ENCODE results near the gene UNC5A. TPM values are rescaled to one million over a fixed set of nuclear protein-coding genes. Genes with fewer than 3 reads are reported as not detected.

UNC5A gene
- not detected for total RNA-seq (ENCODE audit: unreplicated experiment)
- long read RNA-seq: 0 reads

GRCh38 chr5:176810081-176810597 lies at the start of gene UNC5A:
TSS of gene UNC5A (plus strand) at chr5:176810559. CDS start at chr5:176810751, 192 bp downstream.
- Mint-ChIP-seq H3K9me3 (ENCODE audit: unreplicated experiment) (no peaks in the 10 kb centered on the region), H3K4me3 (ENCODE audit: unreplicated experiment) (peak within 1 kb of the TSS; percentile 79), H3K27ac (ENCODE audit: unreplicated experiment) (no peak within 1 kb of the TSS), H3K4me1 (ENCODE audit: unreplicated experiment) (peaks cover 11% of the 10 kb centered on the region), H3K27me3 (ENCODE audit: unreplicated experiment) (peaks cover 20% of the 10 kb centered on the region), H3K36me3 (ENCODE audit: low read depth, unreplicated experiment) (no peaks in the 10 kb centered on the region)
- no peak for TF ChIP-seq CTCF (IDR thresholded peaks at IDR 0.05; ENCODE audit: unreplicated experiment)
- peak; percentile 80 for DNase-seq (ENCODE audit: low spot score)

DNA sequence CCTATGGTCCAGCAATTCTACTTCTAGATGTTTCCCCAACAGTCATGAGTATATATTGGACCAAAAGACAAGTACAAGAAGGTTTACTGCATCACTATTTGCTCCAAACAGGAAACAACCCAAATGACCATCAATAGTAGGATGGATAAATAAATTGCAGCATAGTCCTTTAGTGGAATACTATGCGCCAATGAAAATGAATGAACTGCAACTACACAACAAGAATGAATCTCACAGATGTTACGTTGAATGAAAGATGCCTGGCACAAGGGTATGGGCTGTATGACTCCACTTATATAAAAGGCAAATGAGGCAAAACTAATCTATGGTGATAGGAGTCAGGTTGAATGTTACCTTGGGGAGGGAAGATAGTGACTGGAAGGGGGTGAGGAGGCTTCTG lies 48.6 kb upstream of the UNC5A start:
- Mint-ChIP-seq H3K4me1 (ENCODE audit: unreplicated experiment) (no peaks in the 10 kb centered on the region), H3K4me3 (ENCODE audit: unreplicated experiment) (no peak overlapping the region), H3K27ac (ENCODE audit: unreplicated experiment) (no peak overlapping the region), H3K9me3 (ENCODE audit: unreplicated experiment) (no peaks in the 10 kb centered on the region), H3K36me3 (ENCODE audit: low read depth, unreplicated experiment) (no peaks in the 10 kb centered on the region), H3K27me3 (ENCODE audit: unreplicated experiment) (no peaks in the 10 kb centered on the region)
- DNase-seq (ENCODE audit: low spot score): no peak
- no peak for TF ChIP-seq CTCF (IDR thresholded peaks at IDR 0.05; ENCODE audit: unreplicated experiment)

- Mint-ChIP-seq H3K27ac (ENCODE audit: unreplicated experiment) (no peak overlapping the region), H3K4me3 (ENCODE audit: unreplicated experiment) (no peak overlapping the region), H3K9me3 (ENCODE audit: unreplicated experiment) (no peaks in the 10 kb centered on the region), H3K4me1 (ENCODE audit: unreplicated experiment) (no peaks in the 10 kb centered on the region), H3K27me3 (ENCODE audit: unreplicated experiment) (no peaks in the 10 kb centered on the region), H3K36me3 (ENCODE audit: low read depth, unreplicated experiment) (no peaks in the 10 kb centered on the region)
- no peak for TF ChIP-seq CTCF (IDR thresholded peaks at IDR 0.05; ENCODE audit: unreplicated experiment)
- no peak for DNase-seq (ENCODE audit: low spot score)
These were observed 47.9 kb upstream of the UNC5A start for GRCh38 chr5:176762489-176762888.

DNA sequence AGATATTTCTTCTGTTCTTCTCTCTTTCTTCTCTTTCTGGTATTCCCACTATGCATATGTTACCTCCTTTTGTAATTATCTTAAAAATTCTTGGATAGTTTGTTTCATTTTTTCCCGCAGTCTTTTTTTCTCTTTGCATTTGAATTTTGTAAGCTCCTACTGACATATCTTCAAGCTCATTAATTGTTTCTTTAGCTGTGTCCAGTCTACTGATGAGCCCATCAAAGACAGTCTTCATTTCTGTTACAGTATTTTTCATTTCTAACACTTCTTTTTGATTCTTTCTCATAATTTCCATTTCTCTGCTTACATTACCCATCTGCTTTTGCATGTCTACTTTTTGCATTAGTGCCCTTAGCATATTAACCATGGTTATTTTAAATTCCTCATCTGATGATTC lies 44.7 kb upstream of the UNC5A start:
- Mint-ChIP-seq H3K4me1 (ENCODE audit: unreplicated experiment) (no peaks in the 10 kb centered on the region), H3K27me3 (ENCODE audit: unreplicated experiment) (no peaks in the 10 kb centered on the region), H3K36me3 (ENCODE audit: low read depth, unreplicated experiment) (no peaks in the 10 kb centered on the region), H3K4me3 (ENCODE audit: unreplicated experiment) (no peak overlapping the region), H3K9me3 (ENCODE audit: unreplicated experiment) (no peaks in the 10 kb centered on the region), H3K27ac (ENCODE audit: unreplicated experiment) (no peak overlapping the region)
- no peak for DNase-seq (ENCODE audit: low spot score)
- no peak for TF ChIP-seq CTCF (IDR thresholded peaks at IDR 0.05; ENCODE audit: unreplicated experiment)

DNA sequence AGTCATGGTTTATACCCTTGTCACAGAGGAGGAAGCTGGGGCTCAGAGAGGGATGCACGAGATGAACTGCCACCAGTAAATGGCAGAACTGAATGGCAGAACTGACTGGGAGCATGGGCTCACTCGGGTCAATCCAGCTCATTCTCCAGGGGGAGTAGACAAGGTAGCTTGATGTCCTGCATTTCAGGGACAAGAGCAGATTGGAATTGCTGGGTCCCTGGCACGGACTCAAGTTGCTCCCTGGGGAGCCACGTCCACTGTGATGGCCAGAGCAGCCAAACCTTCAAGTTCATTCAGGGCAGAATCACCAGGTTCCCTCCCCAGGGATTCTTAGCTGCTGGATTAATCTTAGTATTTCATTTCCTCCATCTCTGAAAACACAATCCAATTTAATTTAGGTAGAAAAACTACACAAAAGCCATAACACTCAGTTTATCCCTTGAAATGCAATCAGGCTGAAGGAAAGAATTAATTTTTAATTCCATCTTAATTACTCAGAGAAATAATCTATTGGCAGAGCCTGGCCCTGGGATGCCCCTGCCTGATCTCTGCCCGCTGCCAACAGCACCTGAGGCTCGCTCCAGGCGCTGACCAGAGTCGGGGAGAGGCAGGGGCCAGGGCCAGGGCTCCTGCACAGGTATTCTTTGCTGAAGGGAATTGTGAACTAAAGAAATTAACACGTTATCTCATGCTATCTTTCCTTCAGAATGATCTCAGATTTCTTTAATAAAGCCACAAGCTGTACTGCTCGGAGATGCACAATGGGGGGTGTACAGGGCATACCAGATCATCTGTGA lies 42.0 kb upstream of the UNC5A start:
- no peaks in the 10 kb centered on the region for H3K9me3 Mint-ChIP-seq (ENCODE audit: unreplicated experiment)
- H3K4me3 Mint-ChIP-seq (ENCODE audit: unreplicated experiment): no peak overlapping the region
- H3K36me3 Mint-ChIP-seq (ENCODE audit: low read depth, unreplicated experiment): no peaks in the 10 kb centered on the region
- TF ChIP-seq CTCF (IDR thresholded peaks at IDR 0.05; ENCODE audit: unreplicated experiment): no peak
- no peak for DNase-seq (ENCODE audit: low spot score)
- no peaks in the 10 kb centered on the region for H3K4me1 Mint-ChIP-seq (ENCODE audit: unreplicated experiment)
- no peak overlapping the region for H3K27ac Mint-ChIP-seq (ENCODE audit: unreplicated experiment)
- no peaks in the 10 kb centered on the region for H3K27me3 Mint-ChIP-seq (ENCODE audit: unreplicated experiment)

All from endothelial cell (in vitro differentiated cells).